Measurements from ENCODE around the gene VSIG10. TPM values are rescaled to one million over a fixed set of nuclear protein-coding genes. Genes with fewer than 3 reads are reported as not detected.

Gene VSIG10
- total and polyA plus RNA-seq, 8 donors = 32.4 to 42.0 (median 36.5) TPM

DNA sequence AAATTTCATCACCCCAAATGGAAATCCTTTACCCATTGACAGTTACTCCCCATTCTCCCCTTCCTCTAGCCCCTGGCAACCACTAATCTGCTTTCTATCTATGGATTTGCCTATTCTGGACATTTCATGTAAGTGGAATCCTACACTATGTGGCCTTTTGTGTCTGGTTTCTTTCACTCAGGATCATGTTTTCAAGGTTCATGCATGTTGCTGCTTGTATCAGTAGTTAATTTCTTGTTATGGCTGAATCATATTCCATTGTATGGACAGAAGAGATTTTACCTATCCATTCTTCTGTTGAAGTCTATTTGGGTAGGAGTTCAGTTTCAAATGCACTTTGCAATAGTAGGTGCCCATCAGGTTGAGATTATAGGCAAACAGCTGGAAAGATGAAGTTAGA, 85.9 kb downstream of the VSIG10 start:
- DNase-seq (no peak), ATAC-seq (no peak)
- peaks cover 5 to 16% of the 10 kb centered on the region in 2 donors for H3K4me1 ChIP-seq
- no peaks in the 10 kb centered on the region for H3K9me3 ChIP-seq
- peaks cover 0 to 39% of the 10 kb centered on the region in 2 donors for H3K36me3 ChIP-seq
- H3K27me3 ChIP-seq = no peaks in the 10 kb centered on the region
- TF ChIP-seq, protein P1, sequence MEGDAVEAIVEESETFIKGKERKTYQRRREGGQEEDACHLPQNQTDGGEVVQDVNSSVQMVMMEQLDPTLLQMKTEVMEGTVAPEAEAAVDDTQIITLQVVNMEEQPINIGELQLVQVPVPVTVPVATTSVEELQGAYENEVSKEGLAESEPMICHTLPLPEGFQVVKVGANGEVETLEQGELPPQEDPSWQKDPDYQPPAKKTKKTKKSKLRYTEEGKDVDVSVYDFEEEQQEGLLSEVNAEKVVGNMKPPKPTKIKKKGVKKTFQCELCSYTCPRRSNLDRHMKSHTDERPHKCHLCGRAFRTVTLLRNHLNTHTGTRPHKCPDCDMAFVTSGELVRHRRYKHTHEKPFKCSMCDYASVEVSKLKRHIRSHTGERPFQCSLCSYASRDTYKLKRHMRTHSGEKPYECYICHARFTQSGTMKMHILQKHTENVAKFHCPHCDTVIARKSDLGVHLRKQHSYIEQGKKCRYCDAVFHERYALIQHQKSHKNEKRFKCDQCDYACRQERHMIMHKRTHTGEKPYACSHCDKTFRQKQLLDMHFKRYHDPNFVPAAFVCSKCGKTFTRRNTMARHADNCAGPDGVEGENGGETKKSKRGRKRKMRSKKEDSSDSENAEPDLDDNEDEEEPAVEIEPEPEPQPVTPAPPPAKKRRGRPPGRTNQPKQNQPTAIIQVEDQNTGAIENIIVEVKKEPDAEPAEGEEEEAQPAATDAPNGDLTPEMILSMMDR (IDR thresholded peaks at IDR 0.05) = no peak
- H3K4me3 ChIP-seq = no peak overlapping the region
- no peak overlapping the region for H3K27ac ChIP-seq
- intact Hi-C loops (cut with DNase I) = no loop called here

DNA sequence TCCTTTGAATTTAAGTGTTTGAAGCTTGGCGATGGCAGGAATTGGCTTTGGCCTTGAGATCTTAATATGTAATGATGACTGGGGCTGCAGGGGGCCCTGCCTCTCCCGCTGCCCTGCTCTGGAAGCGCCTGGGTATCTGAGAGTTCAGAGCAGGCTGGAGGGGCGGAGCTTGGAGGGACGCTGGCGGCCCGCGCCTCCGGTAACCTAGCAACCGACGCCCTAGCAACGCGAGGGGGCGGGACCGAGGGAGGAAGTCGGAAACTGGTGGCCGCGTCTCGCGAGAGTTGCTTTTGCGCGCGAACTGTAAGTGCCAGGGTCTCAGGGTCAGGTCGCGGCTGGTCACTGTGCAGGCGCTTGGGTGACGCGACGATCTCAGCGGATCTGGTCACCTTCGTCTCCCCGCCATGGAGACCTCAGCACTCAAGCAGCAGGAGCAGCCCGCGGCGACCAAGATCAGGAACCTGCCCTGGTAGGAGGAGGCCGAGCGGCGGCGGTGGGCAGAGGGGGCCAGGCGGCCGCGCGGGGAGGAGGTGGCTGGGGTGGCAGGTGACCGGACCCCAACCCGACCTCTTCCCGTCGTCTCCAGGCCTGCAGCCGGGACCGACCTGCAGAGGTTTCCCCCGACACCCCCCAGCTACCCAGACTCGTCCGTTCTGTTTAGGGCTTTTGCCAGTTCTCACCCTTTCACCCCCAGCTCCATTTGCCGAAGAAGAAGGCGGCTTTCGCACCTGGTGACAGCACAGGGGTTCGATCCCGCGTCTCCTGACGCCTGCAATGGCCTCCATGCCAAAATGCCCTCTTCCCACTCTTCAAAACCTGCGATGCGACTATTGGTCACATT, 87.2 kb downstream of the VSIG10 start, which contains the start of gene RFC5:
RFC5 (plus strand) TSS at position 280 of the 841 bp plus-strand sequence; CDS start at position 405, 125 bp downstream.
- ATAC-seq (peak; percentile 100), DNase-seq (peak; percentile 97 to 99 (median 98))
- H3K36me3 ChIP-seq = peaks cover 0 to 26% of the 10 kb centered on the region in 2 donors
- peak within 1 kb of the TSS in 1 of 2 donors; percentile 50 for H3K27ac ChIP-seq
- H3K27me3 ChIP-seq = no peaks in the 10 kb centered on the region
- H3K4me3 ChIP-seq = peak within 1 kb of the TSS; percentile 86 to 99
- TF ChIP-seq, protein P1 (IDR thresholded peaks at IDR 0.05) = no peak
- intact Hi-C loops (cut with DNase I) = no loop called here
- H3K9me3 ChIP-seq = no peaks in the 10 kb centered on the region
- H3K4me1 ChIP-seq = peaks cover 5 to 16% of the 10 kb centered on the region in 2 donors

- intact Hi-C loops (cut with DNase I) = no loop called here
Measured at GRCh38 chr12:118015944-118016343, 87.9 kb downstream of the VSIG10 start.

DNA sequence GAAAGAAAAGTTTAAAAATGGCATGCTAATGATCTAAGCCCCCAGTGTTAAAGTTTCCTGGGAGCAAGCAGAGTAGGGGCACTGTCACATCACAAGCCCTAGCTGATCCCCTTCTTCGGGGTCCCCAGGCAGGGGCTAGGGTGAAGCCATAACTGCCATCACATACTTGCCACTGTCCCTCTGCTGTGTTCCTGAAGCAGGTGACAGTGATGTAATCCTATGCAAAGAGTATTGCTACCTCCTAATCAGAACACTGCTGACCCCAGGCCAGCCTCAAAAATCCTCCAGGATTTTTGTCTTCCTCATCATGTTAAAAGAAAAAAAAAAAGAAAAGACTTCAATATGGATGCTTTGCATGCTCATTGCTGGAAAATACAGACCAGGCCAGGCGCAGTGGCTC, 88.5 kb downstream of the VSIG10 start:
- DNase-seq = no peak
- intact Hi-C loops (cut with DNase I) = no loop called here
- ATAC-seq = no peak
- TF ChIP-seq, protein P1 (IDR thresholded peaks at IDR 0.05) = no peak
- no peak overlapping the region for H3K27ac ChIP-seq
- H3K4me3 ChIP-seq = no peak overlapping the region
- peaks cover 5 to 16% of the 10 kb centered on the region in 2 donors for H3K4me1 ChIP-seq
- no peaks in the 10 kb centered on the region for H3K27me3 ChIP-seq
- H3K9me3 ChIP-seq = no peaks in the 10 kb centered on the region
- peaks cover 0 to 14% of the 10 kb centered on the region in 2 donors for H3K36me3 ChIP-seq

More at GRCh38 chr12:118015944-118016343, 87.9 kb downstream of the VSIG10 start:
- Histone ChIP-seq H3K36me3 (peaks cover 0 to 19% of the 10 kb centered on the region in 2 donors), H3K4me1 (peaks cover 5 to 16% of the 10 kb centered on the region in 2 donors), H3K9me3 (no peaks in the 10 kb centered on the region), H3K4me3 (peak overlapping the region; percentile 86 to 99), H3K27me3 (no peaks in the 10 kb centered on the region), H3K27ac (no peak overlapping the region)
- DNase-seq = no peak
- TF ChIP-seq, protein P1 (IDR thresholded peaks at IDR 0.05) = no peak
- no peak for ATAC-seq

Other genes starting within 250 kb of the VSIG10 start
- gene KSR2, start 135.0 kb downstream of the VSIG10 start, total RNA-seq = 1 to 10 TPM; 1.0 to 1.4 TPM
- gene KSR2, start 135.0 kb downstream of the VSIG10 start, polyA plus RNA-seq (ENCODE audit: insufficient read length in 6 of 6) = under 1 TPM; 0.28 to 0.49 (median 0.38) TPM
- gene RFC5, start 87.3 kb downstream of the VSIG10 start, total RNA-seq = 10 to 100 TPM; 12.1 to 14.1 TPM
- 10 to 100 TPM; 27.8 to 35.8 (median 34.0) TPM for gene RFC5, start 87.3 kb downstream of the VSIG10 start, polyA plus RNA-seq (ENCODE audit: insufficient read length in 6 of 6)
- 100 to 1,000 TPM; 107 to 129 TPM for gene WSB2, start 42.8 kb downstream of the VSIG10 start, total RNA-seq
- 10 to 100 TPM; 52.7 to 59.1 (median 54.5) TPM for gene WSB2, start 42.8 kb downstream of the VSIG10 start, polyA plus RNA-seq (ENCODE audit: insufficient read length in 6 of 6)
- 100 to 1,000 TPM; 167 to 215 TPM for gene PEBP1, start 32.1 kb upstream of the VSIG10 start, total RNA-seq
- 100 to 1,000 TPM; 216 to 279 (median 238) TPM for gene PEBP1, start 32.1 kb upstream of the VSIG10 start, polyA plus RNA-seq (ENCODE audit: insufficient read length in 6 of 6)

All from left lung (tissue), 10 donors.